Measurements from ENCODE around the gene RBMX.
"Not testable (repeated sequence)": the region's sequence is repeated elsewhere in the genome, so short reads cannot be mapped to it uniquely, and the experiment has no call there.

RBMX gene

GRCh38 chrX:136878423-136878822 lies 2.1 kb downstream of the RBMX start:
- DNase-seq (ENCODE audit: low read depth): no peak

- DNase-seq (ENCODE audit: low read depth): not testable (repeated sequence)
Measured at GRCh38 chrX:136874114-136874513, 6.4 kb downstream of the RBMX start.

- not testable (repeated sequence) for DNase-seq (ENCODE audit: low read depth)
Measured at GRCh38 chrX:136873210-136873609, 7.3 kb downstream of the RBMX start.

GRCh38 chrX:136872091-136872700 lies 8.3 kb downstream of the RBMX start:
- DNase-seq (ENCODE audit: low read depth): no peak

- DNase-seq (ENCODE audit: low read depth): no peak
Measured at GRCh38 chrX:136870064-136870463, 10.5 kb downstream of the RBMX start.

- no peak for DNase-seq (ENCODE audit: low read depth)
Measured at GRCh38 chrX:136868283-136869055, 12.1 kb downstream of the RBMX start.

- no peak for DNase-seq (ENCODE audit: low read depth)
Measured at GRCh38 chrX:136867518-136867917, 13.0 kb downstream of the RBMX start.

GRCh38 chrX:136867096-136867491 lies 13.4 kb downstream of the RBMX start:
- DNase-seq (ENCODE audit: low read depth): no peak

- no peak for DNase-seq (ENCODE audit: low read depth)
Measured at GRCh38 chrX:136866337-136867095, 14.0 kb downstream of the RBMX start.

- DNase-seq (ENCODE audit: low read depth): no peak
Measured at GRCh38 chrX:136865270-136866158, 15.0 kb downstream of the RBMX start.

- DNase-seq (ENCODE audit: low read depth): no peak
Measured at GRCh38 chrX:136863826-136864225, 16.7 kb downstream of the RBMX start.

GRCh38 chrX:136862546-136862945 lies 18.0 kb downstream of the RBMX start:
- DNase-seq (ENCODE audit: low read depth): no peak

GRCh38 chrX:136861877-136862276 lies 18.6 kb downstream of the RBMX start:
- DNase-seq (ENCODE audit: low read depth): no peak

GRCh38 chrX:136858007-136858756 lies 22.3 kb downstream of the RBMX start:
- no peak for DNase-seq (ENCODE audit: low read depth)

GRCh38 chrX:136856551-136856950 lies 24.0 kb downstream of the RBMX start:
- no peak for DNase-seq (ENCODE audit: low read depth)

GRCh38 chrX:136856050-136856449 lies 24.5 kb downstream of the RBMX start:
- no peak for DNase-seq (ENCODE audit: low read depth)

- no peak for DNase-seq (ENCODE audit: low read depth)
Measured at GRCh38 chrX:136851526-136851925, 29.0 kb downstream of the RBMX start.

- no peak for DNase-seq (ENCODE audit: low read depth)
Measured at GRCh38 chrX:136850441-136851175, 29.9 kb downstream of the RBMX start.

GRCh38 chrX:136849395-136849794 lies 31.1 kb downstream of the RBMX start:
- no peak for DNase-seq (ENCODE audit: low read depth)

- no peak for DNase-seq (ENCODE audit: low read depth)
Measured at GRCh38 chrX:136847874-136848273, 32.7 kb downstream of the RBMX start.

- no peak for DNase-seq (ENCODE audit: low read depth)
Measured at GRCh38 chrX:136839196-136839595, 41.3 kb downstream of the RBMX start.

Measured in fibroblast of the conjunctiva (primary cell).